C4-2B (cell line): ENCODE data around the gene ADGRD2.

Experiments used
- ZFX ChIP-seq: fragments of 450-650 bp; IDR thresholded peaks from 2 replicates; pipeline ENCODE4 v1.6.1; 2017
- TF ChIP-seq, protein P1 (sequence below): fragments of 450-650 bp; conservative IDR thresholded peaks from 2 replicates; pipeline ENCODE4 v1.5.1; 2017; ENCODE audit warnings: mild to moderate bottlenecking

DNA sequence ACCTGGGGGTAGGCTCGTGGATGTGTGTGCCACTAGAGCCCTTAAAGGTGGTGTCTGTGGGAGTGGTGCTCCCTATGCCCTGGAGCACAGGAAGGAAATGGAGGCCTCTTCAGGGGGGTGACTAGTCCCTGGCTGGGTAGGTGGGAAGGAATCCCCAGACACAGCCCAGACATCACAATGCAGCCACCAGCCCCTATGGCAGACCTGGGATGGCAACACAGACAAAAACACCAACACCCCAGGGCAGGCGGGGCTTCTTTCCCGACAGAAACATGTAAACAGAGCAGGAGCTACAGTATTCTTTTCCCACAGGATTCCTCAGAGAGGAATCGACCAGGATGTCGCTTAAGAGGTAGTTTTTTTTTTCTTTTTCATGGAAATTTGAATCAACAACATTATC is 67.3 kb downstream of the ADGRD2 start:
- TF ChIP-seq, protein P1, sequence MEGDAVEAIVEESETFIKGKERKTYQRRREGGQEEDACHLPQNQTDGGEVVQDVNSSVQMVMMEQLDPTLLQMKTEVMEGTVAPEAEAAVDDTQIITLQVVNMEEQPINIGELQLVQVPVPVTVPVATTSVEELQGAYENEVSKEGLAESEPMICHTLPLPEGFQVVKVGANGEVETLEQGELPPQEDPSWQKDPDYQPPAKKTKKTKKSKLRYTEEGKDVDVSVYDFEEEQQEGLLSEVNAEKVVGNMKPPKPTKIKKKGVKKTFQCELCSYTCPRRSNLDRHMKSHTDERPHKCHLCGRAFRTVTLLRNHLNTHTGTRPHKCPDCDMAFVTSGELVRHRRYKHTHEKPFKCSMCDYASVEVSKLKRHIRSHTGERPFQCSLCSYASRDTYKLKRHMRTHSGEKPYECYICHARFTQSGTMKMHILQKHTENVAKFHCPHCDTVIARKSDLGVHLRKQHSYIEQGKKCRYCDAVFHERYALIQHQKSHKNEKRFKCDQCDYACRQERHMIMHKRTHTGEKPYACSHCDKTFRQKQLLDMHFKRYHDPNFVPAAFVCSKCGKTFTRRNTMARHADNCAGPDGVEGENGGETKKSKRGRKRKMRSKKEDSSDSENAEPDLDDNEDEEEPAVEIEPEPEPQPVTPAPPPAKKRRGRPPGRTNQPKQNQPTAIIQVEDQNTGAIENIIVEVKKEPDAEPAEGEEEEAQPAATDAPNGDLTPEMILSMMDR: no peak
- no peak for TF ChIP-seq ZFX
